H9 (cell line): ENCODE data around the gene HIRA. TPM values are rescaled to one million over a fixed set of nuclear protein-coding genes. Genes with fewer than 3 reads are reported as not detected.

Source experiments
- DNase-seq: peaks from one replicate; pipeline ENCODE4 v3.0.0-alpha.2; 2017
- H2AFZ ChIP-seq: one replicate; pipeline ENCODE4 v1.6.1; 2013; ENCODE audit warnings: mild to moderate bottlenecking, low read length, control low read depth, moderate library complexity
- H2AK5ac ChIP-seq: 2 replicates; pipeline ENCODE4 v1.6.1; 2013; ENCODE audit warnings: low read length, control low read depth, mixed read lengths; ENCODE audit not compliant: insufficient read length
- H2BK120ac ChIP-seq: one replicate; pipeline ENCODE4 v1.6.1; 2013; ENCODE audit warnings: low read depth, mild to moderate bottlenecking, low read length, control low read depth, inconsistent platforms; ENCODE audit not compliant: poor library complexity, severe bottlenecking
- H2BK12ac ChIP-seq: 2 replicates; pipeline ENCODE4 v1.6.1; 2013; ENCODE audit warnings: low read length, control low read depth, mixed read lengths, low read depth; ENCODE audit not compliant: insufficient read length
- H2BK15ac ChIP-seq: 2 replicates; pipeline ENCODE4 v1.6.1; 2013; ENCODE audit warnings: low read depth, low read length, control low read depth
- H2BK20ac ChIP-seq: one replicate; pipeline ENCODE4 v1.6.1; 2013; ENCODE audit warnings: low read depth, mild to moderate bottlenecking, low read length, control low read depth, inconsistent platforms; ENCODE audit not compliant: poor library complexity, severe bottlenecking
- H2BK5ac ChIP-seq: 2 replicates; pipeline ENCODE4 v1.6.1; 2013; ENCODE audit warnings: low read length, control low read depth, mixed read lengths; ENCODE audit not compliant: insufficient read length
- H3K14ac ChIP-seq: 2 replicates; pipeline ENCODE4 v1.6.1; 2013; ENCODE audit warnings: low read length, control low read depth; ENCODE audit not compliant: insufficient read depth
- H3K18ac ChIP-seq: 2 replicates; pipeline ENCODE4 v1.6.1; 2013; ENCODE audit warnings: low read depth, mild to moderate bottlenecking, mixed read lengths, low read length, control low read depth; ENCODE audit not compliant: insufficient read length
- H3K23ac ChIP-seq: 2 replicates; pipeline ENCODE4 v1.6.1; 2013; ENCODE audit warnings: low read length, control low read depth, mixed read lengths, low read depth; ENCODE audit not compliant: insufficient read length
- H3K23me2 ChIP-seq: 2 replicates; pipeline ENCODE4 v1.6.1; 2013; ENCODE audit warnings: low read depth, mild to moderate bottlenecking, mixed read lengths, low read length, control low read depth; ENCODE audit not compliant: insufficient read length, poor library complexity, severe bottlenecking
- H3K27ac ChIP-seq: 2 replicates; pipeline ENCODE4 v1.5.1; 2013; ENCODE audit warnings: low read length, control low read depth, mixed read lengths, low read depth; ENCODE audit not compliant: insufficient read length
- H3K27me3 ChIP-seq: 2 replicates; pipeline ENCODE4 v1.6.1; 2013; ENCODE audit warnings: low read length, control low read depth, inconsistent platforms; ENCODE audit not compliant: insufficient read depth
- H3K4ac ChIP-seq: 2 replicates; pipeline ENCODE4 v1.6.1; 2013; ENCODE audit warnings: low read depth, mild to moderate bottlenecking, control low read depth, inconsistent platforms, low read length, moderate library complexity
- H3K4me1 ChIP-seq: 2 replicates; pipeline ENCODE4 v1.6.1; 2013; ENCODE audit warnings: low read length, control low read depth, inconsistent platforms; ENCODE audit not compliant: insufficient read depth
- H3K4me2 ChIP-seq: 2 replicates; pipeline ENCODE4 v1.6.1; 2013; ENCODE audit warnings: low read length, control low read depth, mixed read lengths; ENCODE audit not compliant: insufficient read length, insufficient read depth
- H3K56ac ChIP-seq: 2 replicates; pipeline ENCODE4 v1.6.1; 2013; ENCODE audit warnings: low read depth, mild to moderate bottlenecking, mixed read lengths, low read length, control low read depth; ENCODE audit not compliant: insufficient read length
- H3K79me1 ChIP-seq: 2 replicates; pipeline ENCODE4 v1.6.1; 2013; ENCODE audit warnings: low read depth, mild to moderate bottlenecking, moderate library complexity, low read length, control low read depth, inconsistent platforms; ENCODE audit not compliant: insufficient read depth, poor library complexity, severe bottlenecking
- H3K79me2 ChIP-seq: 2 replicates; pipeline ENCODE4 v1.6.1; 2013; ENCODE audit warnings: low read length, control low read depth, inconsistent platforms; ENCODE audit not compliant: insufficient read depth
- H3K9ac ChIP-seq: 2 replicates; pipeline ENCODE4 v1.6.1; 2013; ENCODE audit warnings: low read length, control low read depth, mixed read lengths; ENCODE audit not compliant: insufficient read length; ENCODE audit errors: extremely low read depth
- H3K9me3 ChIP-seq: one replicate; pipeline ENCODE4 v1.6.1; 2013; ENCODE audit warnings: low read depth, low read length, inconsistent platforms; ENCODE audit not compliant: control insufficient read depth
- H3T11ph ChIP-seq: one replicate; pipeline ENCODE4 v1.6.1; 2013; ENCODE audit warnings: mild to moderate bottlenecking, low read length, control low read depth, inconsistent platforms
- H4K20me1 ChIP-seq: one replicate; pipeline ENCODE4 v1.6.1; 2013; ENCODE audit not compliant: control insufficient read depth, insufficient read length, insufficient read depth
- H4K5ac ChIP-seq: 2 replicates; pipeline ENCODE4 v1.6.1; 2013; ENCODE audit warnings: low read depth, mild to moderate bottlenecking, mixed read lengths, low read length, control low read depth; ENCODE audit not compliant: insufficient read length
- H4K8ac ChIP-seq: replicated peaks from 2 replicates; pipeline ENCODE4 v1.6.1; 2013; ENCODE audit warnings: low read length, control low read depth, mixed read lengths, low read depth; ENCODE audit not compliant: insufficient read length
- H4K91ac ChIP-seq: 2 replicates; pipeline ENCODE4 v1.6.1; 2013; ENCODE audit warnings: low read depth, mild to moderate bottlenecking, moderate library complexity, mixed read lengths, low read length, control low read depth; ENCODE audit not compliant: insufficient read length
- H3K27ac Mint-ChIP-seq, 3 experiments: 2 replicates in 2 of 3; 3 replicates in 1 of 3; pipeline ENCODE4 v1.8.0; 2020 to 2021; ENCODE audit warnings: mixed read lengths in 3 of 3, mild to moderate bottlenecking in 1 of 3, moderate library complexity in 1 of 3
- H3K27me3 Mint-ChIP-seq: 2 replicates; pipeline ENCODE4 v1.8.0; 2021; ENCODE audit warnings: low read depth, mild to moderate bottlenecking, moderate library complexity, mixed read lengths
- H3K36me3 Mint-ChIP-seq, 3 experiments: 2 replicates in 2 of 3; 3 replicates in 1 of 3; pipeline ENCODE4 v1.8.0; 2020 to 2021; ENCODE audit warnings: low read depth in 3 of 3, mixed read lengths in 3 of 3; ENCODE audit not compliant: insufficient read depth in 1 of 3
- H3K4me1 Mint-ChIP-seq, 2 experiments: 2 replicates each; pipeline ENCODE4 v1.8.0; 2020; ENCODE audit warnings: mixed read lengths in 2 of 2
- H3K4me3 Mint-ChIP-seq, 2 experiments: 2 replicates in 1 of 2; 3 replicates in 1 of 2; pipeline ENCODE4 v1.8.0; 2020 to 2021; ENCODE audit warnings: mild to moderate bottlenecking in 2 of 2, mixed read lengths in 2 of 2, moderate library complexity in 1 of 2
- H3K9me3 Mint-ChIP-seq, 2 experiments: 2 replicates in 1 of 2; 3 replicates in 1 of 2; pipeline ENCODE4 v1.8.0; 2020; ENCODE audit warnings: mild to moderate bottlenecking in 2 of 2, mixed read lengths in 2 of 2, moderate library complexity in 1 of 2
- WGBS: extraction: QIAGEN DNeasy Blood & Tissue Kit; methylation state at CpG from one replicate; pipeline ENCODE4 v1.1.7; 2013; ENCODE audit warnings: missing lambda C conversion rate, low lambda C conversion rate, mixed read lengths; ENCODE audit not compliant: insufficient read length; ENCODE audit errors: extremely low coverage; 5-methylcytosine and 5-hydroxymethylcytosine counted together
- total RNA-seq: library from RNA; stranded (reverse); gene quantifications from 2 replicates; pipeline ENCODE4 v1.2.1, GENCODE V29; 2021
- TF ChIP-seq, protein P1 (sequence below): fragments of 200-600 bp; sonication (generic); conservative IDR thresholded peaks from 3 replicates; pipeline ENCODE4 v1.8.0; 2021; ENCODE audit warnings: antibody characterized with exemption, mild to moderate bottlenecking

The HIRA gene
- total RNA-seq, 1 experiment from 2014 or later = 51.9 TPM

GRCh38 chr22:19404676-19405075 lies 26.9 kb downstream of the HIRA start:
- Histone ChIP-seq H4K20me1 (no peaks in the 10 kb centered on the region), H2BK20ac (no peak overlapping the region), H3K56ac (no peak overlapping the region), H3K14ac (no peak overlapping the region), H2AK5ac (no peak overlapping the region), H2BK12ac (no peak overlapping the region), H3K4me1 (no peaks in the 10 kb centered on the region), H2BK15ac (no peak overlapping the region), H3K27me3 (no peaks in the 10 kb centered on the region), H3K9ac (no peak overlapping the region), H3K9me3 (no peaks in the 10 kb centered on the region), H3K18ac (no peak overlapping the region), H3T11ph (no peak overlapping the region), H2BK120ac (no peak overlapping the region), H3K79me1 (no peaks in the 10 kb centered on the region), H4K91ac (no peak overlapping the region), H3K4ac (no peak overlapping the region), H4K5ac (no peak overlapping the region), H2AFZ (no peak overlapping the region), H3K27ac (no peak overlapping the region), H4K8ac (no peak overlapping the region), H3K23ac (no peak overlapping the region), H2BK5ac (no peak overlapping the region), H3K79me2 (no peaks in the 10 kb centered on the region), H3K4me2 (no peak overlapping the region), H3K23me2 (no peaks in the 10 kb centered on the region)
- Mint-ChIP-seq H3K4me3 (no peak overlapping the region), H3K9me3 (no peaks in the 10 kb centered on the region), H3K4me1 (no peaks in the 10 kb centered on the region), H3K27me3 (no peaks in the 10 kb centered on the region; the same call in 1 of the 2 replicates), H3K36me3 (peaks cover 36 to 77% (median 42%) of the 10 kb centered on the region in 3 experiments; a peak in 6 of 7 replicates), H3K27ac (peak overlapping the region in 1 of 3 experiments; percentile 16; a peak in 1 of 7 replicates)
- TF ChIP-seq, protein P1, sequence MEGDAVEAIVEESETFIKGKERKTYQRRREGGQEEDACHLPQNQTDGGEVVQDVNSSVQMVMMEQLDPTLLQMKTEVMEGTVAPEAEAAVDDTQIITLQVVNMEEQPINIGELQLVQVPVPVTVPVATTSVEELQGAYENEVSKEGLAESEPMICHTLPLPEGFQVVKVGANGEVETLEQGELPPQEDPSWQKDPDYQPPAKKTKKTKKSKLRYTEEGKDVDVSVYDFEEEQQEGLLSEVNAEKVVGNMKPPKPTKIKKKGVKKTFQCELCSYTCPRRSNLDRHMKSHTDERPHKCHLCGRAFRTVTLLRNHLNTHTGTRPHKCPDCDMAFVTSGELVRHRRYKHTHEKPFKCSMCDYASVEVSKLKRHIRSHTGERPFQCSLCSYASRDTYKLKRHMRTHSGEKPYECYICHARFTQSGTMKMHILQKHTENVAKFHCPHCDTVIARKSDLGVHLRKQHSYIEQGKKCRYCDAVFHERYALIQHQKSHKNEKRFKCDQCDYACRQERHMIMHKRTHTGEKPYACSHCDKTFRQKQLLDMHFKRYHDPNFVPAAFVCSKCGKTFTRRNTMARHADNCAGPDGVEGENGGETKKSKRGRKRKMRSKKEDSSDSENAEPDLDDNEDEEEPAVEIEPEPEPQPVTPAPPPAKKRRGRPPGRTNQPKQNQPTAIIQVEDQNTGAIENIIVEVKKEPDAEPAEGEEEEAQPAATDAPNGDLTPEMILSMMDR = no peak
- no peak for DNase-seq
- WGBS = no CpG with 5 or more reads among the region's 3 CpGs
